Liver (tissue), 3 donors: ENCODE data around the gene PPA2.

ENCODE experiments used
- ATF3 ChIP-seq: IDR thresholded peaks from 2 replicates; pipeline ENCODE4 v1.6.1; 2016; ENCODE audit warnings: antibody characterized with exemption
- JUND ChIP-seq, 2 donors: IDR thresholded peaks; 2 replicates each; pipeline ENCODE4 v1.6.1; 2016; ENCODE audit warnings: antibody characterized with exemption in 2 of 2
- RAD21 ChIP-seq, 2 donors: IDR thresholded peaks; 2 replicates each; pipeline ENCODE4 v1.6.1; 2016; ENCODE audit warnings: antibody characterized with exemption in 2 of 2, mild to moderate bottlenecking in 2 of 2
- REST ChIP-seq: IDR thresholded peaks from 2 replicates; pipeline ENCODE4 v1.6.1; 2016; ENCODE audit warnings: antibody characterized with exemption, mild to moderate bottlenecking
- TAF1 ChIP-seq: conservative IDR thresholded peaks from 2 replicates; pipeline ENCODE4 v1.6.1; 2016; ENCODE audit warnings: antibody characterized with exemption, mild to moderate bottlenecking
- TF ChIP-seq, protein P1 (sequence below): IDR thresholded peaks from 2 replicates; pipeline ENCODE4 v1.6.1; 2016; ENCODE audit warnings: antibody characterized with exemption
- TF ChIP-seq, protein P2 (sequence below): fragments of 150-350 bp; IDR thresholded peaks from 2 replicates; pipeline ENCODE4 v1.5.1; 2017; ENCODE audit warnings: improper control_type of control experiment, low read depth, low read length; ENCODE audit not compliant: missing input control
- TF ChIP-seq, protein P3 (sequence below): IDR thresholded peaks from 2 replicates; pipeline ENCODE4 v1.6.1; 2016; ENCODE audit warnings: antibody characterized with exemption
- donor health status: healthy.
- donor health status: healthy.

DNA sequence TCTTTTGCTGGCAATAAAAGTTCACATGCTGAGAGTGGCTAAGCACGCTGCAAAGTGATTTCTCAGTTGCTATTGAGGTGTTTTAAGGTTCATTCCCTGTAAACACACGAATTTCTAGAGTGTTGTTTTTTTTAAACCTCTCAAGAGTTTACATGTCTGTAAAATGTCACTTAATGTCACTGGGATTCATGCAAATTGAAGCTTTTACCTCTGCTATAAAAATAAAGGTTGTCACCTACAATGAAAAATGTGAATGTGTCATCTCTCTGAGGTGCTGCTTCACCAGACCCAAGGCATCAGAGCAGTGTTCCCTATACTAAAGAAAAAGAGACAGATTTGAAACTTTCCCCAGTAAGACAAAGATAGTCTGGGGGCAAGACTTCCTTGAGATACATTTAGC is 127.0 kb downstream of the PPA2 start:
- TF ChIP-seq JUND (IDR thresholded peaks at IDR 0.05) (no peak), RAD21 (IDR thresholded peaks at IDR 0.05) (no peak), TAF1 (no peak), REST (no peak), ATF3 (no peak)
- TF ChIP-seq, protein P1, sequence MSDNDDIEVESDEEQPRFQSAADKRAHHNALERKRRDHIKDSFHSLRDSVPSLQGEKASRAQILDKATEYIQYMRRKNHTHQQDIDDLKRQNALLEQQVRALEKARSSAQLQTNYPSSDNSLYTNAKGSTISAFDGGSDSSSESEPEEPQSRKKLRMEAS: no peak
- TF ChIP-seq, protein P2, sequence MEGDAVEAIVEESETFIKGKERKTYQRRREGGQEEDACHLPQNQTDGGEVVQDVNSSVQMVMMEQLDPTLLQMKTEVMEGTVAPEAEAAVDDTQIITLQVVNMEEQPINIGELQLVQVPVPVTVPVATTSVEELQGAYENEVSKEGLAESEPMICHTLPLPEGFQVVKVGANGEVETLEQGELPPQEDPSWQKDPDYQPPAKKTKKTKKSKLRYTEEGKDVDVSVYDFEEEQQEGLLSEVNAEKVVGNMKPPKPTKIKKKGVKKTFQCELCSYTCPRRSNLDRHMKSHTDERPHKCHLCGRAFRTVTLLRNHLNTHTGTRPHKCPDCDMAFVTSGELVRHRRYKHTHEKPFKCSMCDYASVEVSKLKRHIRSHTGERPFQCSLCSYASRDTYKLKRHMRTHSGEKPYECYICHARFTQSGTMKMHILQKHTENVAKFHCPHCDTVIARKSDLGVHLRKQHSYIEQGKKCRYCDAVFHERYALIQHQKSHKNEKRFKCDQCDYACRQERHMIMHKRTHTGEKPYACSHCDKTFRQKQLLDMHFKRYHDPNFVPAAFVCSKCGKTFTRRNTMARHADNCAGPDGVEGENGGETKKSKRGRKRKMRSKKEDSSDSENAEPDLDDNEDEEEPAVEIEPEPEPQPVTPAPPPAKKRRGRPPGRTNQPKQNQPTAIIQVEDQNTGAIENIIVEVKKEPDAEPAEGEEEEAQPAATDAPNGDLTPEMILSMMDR: no peak
- TF ChIP-seq, protein P3, sequence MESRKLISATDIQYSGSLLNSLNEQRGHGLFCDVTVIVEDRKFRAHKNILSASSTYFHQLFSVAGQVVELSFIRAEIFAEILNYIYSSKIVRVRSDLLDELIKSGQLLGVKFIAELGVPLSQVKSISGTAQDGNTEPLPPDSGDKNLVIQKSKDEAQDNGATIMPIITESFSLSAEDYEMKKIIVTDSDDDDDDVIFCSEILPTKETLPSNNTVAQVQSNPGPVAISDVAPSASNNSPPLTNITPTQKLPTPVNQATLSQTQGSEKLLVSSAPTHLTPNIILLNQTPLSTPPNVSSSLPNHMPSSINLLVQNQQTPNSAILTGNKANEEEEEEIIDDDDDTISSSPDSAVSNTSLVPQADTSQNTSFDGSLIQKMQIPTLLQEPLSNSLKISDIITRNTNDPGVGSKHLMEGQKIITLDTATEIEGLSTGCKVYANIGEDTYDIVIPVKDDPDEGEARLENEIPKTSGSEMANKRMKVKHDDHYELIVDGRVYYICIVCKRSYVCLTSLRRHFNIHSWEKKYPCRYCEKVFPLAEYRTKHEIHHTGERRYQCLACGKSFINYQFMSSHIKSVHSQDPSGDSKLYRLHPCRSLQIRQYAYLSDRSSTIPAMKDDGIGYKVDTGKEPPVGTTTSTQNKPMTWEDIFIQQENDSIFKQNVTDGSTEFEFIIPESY: no peak
